Stimulated activated CD4-positive, alpha-beta T cell treated with anti-CD3 and anti-CD28 coated beads, Interleukin-15, amount 100 ng/mL, for 48 hours (primary cell): ENCODE results near the gene SFRP5.

Source experiments
- DNase-seq, 2 donors: peaks; one replicate each; pipeline ENCODE4 v3.0.0-alpha.2; 2020; ENCODE audit warnings: low read depth in 2 of 2

Gene SFRP5

DNA sequence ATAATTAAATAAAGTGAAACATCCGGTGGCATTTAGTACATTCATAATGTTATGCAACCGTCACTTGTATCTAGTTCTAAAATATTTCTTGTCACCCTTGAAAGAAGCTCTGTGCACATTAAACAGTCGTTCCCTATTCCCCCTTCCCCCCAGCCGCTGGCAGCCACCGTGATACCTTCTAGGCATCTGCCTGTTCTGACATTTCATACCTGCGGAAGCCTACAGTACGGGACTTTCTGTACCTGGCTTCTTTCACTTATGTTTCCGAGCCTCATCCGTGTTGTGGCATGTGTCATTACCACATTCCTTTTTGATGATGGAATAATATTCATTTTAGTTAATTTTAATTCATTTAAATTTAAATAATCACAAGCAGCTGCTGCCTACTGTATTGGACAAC lies 13.9 kb upstream of the SFRP5 start:
- DNase-seq: no peak

DNA sequence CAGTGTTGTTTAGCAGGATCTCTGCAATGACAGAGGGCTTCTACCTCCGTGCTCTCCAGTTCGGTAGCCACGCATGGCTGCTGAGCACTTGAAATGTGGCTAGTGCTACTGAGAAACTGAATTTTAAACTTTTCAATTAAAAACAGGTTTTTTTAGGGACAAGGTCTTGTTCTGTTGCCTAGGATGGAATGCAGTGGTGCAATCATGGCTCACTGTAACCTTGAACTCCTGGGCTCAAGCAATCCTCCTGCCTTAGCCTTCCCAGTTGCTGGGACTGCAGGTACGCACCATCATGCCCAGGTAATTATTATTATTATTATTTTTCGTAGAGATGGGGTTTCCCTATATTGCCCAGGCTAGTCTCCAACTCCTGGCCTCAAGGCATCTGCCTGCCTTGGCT lies 13.4 kb upstream of the SFRP5 start:
- DNase-seq: no peak

DNA sequence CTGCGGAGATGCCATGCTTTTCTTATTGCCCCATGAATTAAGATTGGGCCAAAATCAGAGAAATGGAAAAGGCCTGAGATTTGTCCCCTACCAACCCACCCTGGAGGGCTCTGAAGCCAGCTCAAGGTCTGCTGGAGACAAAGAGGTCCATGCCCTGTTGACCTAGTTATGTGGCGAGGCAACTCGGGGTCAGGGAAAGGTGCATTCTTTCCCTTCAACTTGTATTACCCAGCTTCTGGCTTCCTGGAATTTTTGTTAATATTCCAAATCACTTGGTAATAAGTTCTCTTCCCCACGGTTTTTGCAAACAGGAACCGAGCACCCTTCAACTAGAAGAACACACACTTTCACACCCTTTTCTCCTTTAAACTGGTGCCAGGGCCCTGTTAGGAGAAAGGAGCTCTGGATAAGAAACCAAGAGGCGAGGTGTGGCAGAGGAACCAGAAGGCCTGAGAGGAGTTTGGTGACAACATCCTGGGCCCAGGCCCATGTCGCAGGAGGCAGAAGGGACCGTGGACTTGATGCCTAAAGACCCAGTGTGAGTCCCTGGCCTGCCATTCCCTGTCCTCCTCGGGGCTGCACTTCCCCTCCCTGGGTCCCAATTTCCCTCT lies 12.5 kb upstream of the SFRP5 start:
- DNase-seq: no peak

DNA sequence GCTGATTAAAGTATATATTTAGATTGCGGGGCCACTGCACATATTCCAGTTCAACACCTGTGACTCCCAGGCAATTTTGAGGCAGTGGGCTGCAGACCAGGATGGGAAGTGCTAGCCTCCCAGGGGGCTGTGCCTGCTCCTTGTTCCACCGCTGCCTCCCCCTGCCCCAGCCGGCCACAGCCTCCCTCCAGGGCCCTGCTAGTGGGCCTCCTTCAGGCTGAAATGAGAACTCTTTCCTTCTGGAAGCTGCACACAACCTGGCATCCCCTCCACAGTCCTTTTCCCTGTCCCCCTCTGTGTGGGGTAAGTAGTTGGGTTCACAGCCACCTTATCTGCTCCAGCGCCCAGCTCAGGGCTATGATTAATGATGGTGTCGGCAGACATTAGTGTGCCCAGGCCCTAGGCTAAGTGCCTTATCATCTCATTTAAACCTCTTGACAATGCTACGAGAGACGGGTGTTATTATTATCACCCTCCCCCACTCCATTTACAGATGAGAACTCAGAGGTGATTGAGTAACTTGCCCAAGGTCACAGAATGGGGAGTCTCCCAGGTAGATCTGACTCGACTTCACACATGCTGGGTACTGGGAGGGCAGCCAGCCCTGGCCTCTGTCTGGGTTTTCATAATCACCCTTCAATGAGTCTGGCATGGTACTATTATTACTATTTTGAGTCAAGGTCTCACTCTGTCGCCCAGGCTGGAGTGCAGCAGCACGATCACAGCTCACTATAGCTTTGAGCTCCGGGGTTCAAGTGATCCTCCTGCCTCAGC lies 10.8 kb upstream of the SFRP5 start:
- DNase-seq: no peak

DNA sequence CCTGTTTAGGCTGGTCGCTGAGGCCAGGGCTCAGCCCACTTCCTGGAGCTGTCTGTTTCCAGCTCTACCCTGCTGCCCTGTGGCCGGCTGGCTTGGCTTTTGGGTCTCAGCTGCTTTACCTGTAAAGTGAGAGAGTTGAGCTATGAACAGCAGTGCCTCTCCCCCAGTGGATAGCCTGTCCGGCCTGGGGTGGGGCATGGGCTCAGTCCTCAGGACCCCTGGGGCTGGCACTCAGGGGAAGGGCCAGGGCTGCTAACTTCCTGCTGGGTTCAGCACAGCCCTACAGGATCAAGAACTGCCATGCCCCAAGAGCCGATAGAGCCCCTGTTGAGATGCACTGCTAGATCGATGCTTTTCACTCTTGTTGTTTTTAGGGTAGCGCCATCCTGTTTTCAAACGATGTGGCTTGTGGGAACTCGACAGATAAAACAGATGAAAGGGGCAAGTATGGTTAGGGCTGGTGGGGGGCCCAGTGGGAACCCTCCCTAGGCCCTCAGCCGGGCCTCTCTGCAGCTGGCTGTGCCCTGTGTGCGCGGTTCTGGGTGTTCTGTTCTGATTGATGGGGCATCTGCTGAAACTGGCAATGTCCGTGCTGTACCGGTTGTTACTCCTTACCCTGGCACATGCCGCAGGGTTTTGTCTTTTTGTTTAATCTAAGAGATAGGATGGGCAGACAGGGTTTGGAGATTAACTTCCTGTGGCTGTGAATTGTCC lies 10.0 kb upstream of the SFRP5 start:
- no peak for DNase-seq

DNA sequence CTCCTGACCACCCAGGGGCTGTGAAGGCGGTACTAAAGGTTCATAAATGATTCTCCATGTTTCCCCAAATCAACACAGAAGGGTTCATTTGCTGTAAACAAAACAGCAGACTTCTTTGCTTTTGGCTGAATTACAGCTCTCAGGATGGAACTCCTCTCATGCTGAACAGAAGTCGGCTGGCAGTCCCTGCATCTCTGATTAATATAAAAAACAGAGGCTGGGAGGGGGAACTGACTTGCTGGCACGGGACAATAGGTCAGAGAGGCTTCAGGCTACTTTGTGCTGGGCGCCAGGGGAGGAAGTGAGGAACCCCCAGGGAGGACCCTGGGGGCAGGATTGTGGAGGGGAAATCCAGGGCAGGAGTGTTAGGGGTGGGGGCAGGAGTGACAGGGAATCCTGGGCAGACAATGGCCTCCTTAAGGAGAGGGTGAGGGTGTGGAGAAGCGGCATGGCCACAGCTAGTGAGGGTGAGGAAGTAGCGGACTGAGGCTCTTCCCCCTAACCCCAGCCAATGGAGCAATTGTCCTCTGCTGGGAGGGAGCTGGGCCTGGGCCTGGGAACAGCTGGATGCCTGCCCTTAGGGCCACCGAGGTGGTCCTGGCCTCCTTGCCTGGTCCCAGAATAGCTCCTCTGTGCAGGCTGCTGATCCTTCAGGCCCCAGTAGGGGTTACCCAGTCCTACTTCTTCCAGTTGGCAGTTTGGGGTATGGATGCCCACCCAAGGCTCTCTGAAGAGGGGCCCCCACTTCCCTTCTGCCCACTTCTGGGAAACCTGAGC lies 9.2 kb upstream of the SFRP5 start:
- no peak for DNase-seq

DNA sequence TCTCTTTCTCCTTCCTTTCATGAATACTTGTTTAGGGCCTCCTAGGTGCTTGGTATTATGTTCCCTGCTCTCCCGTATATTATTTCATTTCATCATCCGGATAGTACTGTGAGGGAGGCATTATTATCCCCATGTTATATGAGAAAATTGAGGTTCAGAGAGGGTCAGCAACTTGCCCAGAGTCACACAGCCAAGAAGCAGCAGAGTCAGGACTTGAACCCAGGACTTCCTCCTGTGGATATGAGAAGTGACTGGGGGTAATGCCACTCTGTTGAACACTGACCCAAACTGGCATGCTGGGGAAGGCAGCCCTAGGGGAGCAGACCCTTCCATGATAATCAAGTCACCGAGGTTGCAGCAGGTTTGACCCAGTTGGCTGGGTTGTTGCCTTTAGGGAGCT lies 8.2 kb upstream of the SFRP5 start:
- DNase-seq: no peak

DNA sequence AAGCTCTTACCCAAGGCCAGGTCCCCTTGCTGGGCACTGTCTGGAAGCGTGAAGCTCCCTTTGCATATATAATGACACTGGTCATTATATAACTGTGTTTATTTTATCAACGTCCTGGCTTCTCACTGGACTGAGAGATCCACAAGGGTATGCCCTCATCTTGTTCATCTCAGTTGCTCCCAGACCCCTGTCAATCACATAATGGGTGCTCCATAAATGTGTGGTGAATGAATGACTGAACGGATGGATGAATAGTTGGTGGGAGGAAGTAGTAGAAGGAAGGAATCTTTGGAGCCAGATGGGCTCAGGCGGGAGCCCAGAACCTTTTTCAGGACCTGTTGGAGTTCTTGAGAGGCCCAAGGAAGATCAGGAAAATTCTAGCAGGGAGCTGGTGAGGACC lies 7.7 kb upstream of the SFRP5 start:
- no peak for DNase-seq

DNA sequence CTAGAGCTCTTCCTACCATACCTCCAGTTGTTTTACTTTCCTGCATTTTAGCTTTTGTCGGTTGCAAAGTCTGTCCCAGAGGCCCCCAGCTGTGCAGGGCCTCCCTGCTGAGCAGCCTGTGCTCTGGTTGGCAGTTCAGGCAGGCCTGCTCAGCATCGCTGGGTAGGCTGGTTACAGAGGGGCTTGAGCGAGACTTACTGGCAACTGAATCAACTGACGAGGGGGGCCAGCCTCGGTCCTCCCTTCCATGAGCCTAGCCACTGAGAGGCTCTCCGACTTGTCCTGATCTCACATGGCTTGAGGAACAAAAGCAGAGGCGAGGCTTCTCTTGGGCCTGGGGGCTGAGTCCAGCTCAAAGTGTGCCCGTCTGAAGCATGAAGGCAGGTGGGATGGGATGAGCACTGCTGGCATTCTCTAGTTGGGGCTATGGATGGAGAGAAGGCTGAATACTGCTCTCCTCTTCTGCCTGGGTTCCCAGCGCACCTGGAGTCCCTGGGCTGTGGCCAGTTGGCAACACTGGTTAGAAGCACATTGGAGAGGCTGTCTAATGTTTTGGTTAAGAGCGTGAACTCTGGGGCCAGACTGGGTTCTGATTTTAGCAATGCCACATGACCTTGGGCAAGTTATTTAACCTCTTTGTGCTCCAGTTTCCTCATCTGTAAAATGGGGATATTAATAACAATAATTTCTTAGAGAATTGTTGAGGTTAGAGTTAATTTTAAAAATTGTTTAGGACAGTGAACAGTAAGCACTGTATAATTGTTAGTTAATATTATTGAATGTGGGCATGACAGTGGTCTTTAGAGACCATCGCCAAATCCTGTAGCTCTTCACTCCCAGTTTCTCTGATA lies 6.9 kb upstream of the SFRP5 start:
- DNase-seq: no peak

DNA sequence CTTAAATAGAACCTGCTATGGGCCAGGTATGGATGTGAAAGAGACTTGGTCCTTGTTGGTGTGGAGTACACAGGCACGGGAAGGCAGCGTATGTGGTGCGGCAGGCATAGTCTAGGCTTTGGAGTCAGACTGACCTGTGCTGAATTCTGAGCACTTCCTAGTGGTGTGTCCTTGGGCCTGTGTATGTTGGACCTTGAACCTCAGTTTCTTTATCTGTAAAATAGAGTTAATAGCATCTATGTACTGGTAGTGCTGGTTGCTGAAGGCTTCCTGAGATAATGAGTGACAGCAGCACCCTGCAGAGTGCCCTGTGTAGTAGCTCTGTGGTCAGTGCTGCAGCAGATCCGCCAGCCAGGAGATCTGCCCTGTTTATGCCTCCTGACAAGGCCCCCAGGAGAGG lies 5.3 kb upstream of the SFRP5 start:
- DNase-seq: no peak

DNA sequence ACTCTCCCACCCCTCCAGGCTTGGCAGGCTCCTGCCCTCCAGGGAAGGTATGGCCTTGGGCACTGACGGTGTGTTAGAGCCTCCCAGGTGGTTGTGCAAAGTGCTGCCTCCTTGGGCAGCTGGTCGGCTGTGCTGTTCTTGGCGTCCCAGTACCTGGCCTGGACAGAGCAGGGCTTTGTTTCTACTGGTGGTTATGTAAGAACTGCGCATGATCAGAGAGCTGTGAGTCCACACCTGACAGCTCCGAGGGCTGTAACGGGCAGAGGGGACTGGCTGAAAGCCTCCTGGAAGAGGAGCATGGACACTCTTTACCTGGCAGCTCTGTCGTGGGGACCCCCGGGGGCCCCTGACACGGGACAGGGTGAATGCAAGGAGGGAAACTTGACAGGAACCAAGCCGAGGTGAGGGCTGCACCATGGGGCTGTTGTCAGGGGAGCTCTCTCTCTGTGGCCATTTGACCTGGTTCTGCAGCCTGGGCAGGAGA lies 3.1 kb upstream of the SFRP5 start:
- no peak for DNase-seq

DNA sequence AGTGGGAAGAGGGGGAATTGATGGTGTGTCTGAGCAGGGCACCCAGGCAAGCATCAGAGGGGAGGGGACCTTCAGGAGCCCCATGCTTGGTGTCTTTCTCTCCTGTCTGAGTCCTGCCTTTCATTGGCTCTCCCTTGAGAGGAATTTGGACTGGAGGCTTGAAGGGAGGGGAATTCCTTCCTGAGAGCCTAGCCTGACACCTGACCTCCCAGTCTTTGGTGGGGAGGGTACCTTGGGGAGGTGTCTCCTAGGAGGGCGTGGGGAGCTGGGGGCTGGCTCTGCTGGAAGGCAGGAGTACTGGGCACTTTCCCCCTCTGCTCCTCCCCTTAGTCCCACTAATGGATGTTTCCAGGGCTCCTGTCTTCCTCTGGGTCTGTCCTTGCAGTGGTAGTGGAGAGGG lies 1.3 kb upstream of the SFRP5 start:
- no peak for DNase-seq

DNA sequence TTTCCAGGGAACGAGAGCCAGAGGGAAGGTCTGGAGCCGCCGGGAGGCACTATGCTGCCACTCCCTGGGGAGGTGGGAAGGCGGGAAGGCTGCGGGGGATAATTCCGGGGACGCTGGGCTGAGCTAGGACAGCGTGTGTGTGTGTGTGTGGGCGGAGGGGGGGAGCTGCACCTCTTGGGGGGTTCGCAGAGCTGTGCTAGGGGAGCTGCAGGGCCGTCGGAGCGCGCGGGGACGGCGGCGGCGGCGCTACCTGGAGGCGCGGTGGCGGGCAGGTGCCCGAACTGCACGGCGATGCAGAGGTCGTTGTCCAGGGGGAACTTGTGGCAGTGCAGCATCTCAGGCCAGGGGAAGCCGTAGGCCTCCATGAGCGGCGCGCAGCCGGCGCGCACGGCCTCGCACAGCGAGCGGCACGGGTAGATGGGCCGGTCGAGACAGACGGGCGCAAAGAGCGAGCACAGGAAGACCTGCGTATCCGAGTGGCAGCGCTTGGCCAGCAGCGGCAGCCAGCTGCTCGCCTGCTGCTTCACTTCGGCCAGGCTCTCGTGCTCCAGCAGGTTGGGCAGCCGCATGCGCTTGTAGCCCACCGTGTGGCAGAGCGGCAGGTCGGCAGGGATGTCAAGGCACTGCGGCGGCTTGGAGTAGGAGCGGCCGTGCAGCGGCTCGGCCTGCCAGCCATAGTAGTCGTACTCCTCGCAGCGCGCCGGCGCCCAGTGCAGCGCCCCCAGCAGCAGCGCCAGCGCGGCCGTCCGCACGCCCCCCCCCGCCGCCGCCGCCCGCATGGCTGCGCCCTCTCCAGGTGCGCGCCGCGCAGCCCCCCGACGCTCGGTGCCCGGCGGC lies 526 bp downstream of the SFRP5 start:
- no peak for DNase-seq

DNA sequence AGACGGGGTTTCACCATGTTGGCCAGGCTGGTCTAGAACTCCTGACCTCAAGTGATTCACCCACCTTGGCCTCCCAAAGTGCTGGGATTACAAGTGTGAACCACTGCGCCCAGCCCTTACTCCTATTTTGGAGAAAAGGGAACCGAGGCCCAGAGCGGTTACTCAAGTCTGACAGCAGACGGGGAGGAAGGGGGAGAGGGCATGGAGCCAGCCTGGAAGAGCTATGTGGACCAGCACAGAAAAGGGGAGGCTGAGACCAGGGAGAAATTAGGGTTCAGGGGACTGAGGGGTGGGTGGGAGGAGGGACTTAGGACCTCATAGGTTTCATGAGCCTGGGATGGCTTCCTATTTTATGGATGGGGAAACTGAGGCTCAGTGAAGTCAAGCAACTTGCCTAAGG lies 1.5 kb downstream of the SFRP5 start:
- DNase-seq: no peak

DNA sequence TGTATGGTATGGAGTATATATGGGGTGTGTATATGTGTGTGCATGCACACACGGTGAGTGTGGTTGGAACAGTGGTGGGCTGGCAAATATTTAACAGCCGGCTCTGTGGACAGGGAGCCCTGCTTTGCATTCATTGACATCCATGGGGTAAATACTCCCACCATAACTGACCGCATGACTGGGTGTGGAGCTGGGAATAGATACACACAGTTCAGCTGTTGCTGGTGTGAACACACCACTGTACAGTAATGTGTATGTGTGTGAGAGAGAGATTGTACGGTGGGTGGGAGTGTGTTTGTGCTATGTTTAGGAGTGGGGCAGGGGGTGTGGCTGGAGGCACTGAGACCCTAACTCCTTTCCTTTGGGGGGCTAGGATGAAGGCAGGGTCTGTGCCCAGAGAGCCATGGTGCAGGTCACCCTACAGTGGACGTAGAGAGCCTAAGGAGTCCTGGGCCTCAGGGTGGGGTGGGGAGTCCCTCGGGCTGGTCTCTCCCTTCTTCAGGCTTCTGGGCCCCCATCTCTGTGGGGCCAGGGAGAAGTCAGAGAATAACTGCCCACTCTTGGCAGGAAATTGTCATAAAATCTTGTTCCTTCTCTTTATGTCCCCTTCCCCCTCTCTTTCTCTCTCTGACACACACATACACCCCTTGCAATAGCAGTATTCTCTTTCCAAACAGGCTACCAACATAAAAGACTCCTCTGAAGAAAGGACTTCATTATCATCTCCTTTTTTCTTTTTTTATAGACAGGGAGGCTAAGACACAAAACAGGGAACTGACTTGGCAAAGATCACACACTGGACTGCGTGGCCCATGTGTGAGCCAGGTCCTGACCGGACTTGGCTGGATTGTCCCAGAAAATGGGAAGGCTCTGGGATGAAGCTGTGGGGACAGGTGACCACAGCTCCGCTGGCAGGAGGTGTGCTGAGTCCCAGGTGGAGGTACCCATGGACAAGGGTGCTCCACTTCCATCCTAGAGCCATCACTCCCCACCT lies 3.2 kb downstream of the SFRP5 start:
- no peak for DNase-seq

DNA sequence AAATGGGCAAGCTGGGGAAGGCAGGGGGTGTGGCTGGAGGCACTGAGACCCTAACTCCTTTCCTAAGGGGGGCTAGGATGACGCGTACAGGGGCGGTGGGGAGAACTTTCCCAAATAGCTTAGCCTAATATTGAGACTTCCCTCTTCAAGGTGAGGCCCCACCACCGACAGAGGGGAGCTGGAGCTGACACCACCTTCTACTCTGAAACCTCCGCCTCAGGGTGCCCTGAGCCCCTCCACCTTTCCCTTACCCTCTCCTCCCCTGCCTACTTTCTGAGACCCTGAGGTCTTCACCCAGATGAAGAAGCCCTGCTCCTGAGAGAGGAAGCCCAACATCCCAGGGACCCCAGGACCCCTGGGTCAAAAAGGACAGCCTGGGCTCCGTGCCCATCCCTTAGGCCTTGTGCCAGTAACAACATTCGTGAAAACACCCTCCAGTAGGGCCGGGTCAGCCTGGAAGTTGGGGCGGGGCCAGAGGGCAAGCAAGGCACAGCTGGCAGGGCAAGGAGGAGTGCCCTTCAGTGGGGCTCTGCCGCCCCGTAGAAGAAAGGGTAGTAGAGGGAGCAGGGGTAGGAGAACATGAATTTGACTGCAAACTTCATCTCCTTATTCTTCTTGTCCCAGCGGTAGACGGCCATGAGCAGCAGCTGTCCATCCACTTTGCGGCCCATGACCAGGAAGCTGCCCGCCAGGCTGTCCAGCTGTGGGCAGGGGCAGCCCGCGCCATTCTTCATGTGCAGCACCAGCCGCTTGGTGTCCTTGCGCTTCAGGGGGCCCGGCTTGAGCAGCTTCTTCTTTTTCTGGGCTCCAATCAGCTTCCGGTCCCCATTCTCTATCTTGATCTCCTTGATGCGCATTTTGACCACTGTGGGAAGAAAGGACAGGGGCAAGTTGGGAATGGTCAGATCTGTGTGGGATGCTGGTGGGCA lies 4.5 kb downstream of the SFRP5 start:
- no peak for DNase-seq

DNA sequence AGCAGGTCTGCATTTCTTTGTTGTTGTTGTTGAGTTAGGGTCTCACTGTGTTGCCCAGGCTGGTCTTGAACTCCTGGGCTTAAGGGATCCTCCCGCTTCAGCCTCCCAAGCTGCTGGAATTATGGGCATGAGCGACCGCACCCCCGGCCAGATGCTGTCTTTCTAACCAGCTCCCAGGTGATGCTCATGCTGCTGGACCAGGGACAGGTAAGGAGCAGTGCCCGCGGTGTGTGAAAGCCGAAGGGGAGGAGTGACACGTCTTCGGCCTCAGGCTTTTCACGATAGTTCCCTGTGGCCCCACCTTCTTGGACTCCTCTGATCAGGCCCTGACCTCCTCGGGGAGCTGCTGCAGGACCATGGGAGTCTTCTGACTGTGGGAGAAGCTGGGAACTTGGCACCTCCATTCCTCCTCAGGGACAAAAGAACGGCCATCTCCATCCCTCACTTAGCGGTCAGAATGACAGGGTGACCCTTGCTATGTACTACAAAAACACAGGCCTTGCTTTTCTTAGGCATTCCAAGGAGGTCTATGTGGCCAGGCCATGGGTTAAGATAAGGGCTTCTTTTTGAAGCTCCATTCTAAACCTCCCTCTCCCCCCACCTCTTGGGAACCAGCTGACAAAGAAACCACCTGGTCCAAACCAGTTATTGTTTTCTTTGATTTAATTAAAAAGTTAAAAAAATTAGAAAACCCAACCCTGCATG lies 5.5 kb downstream of the SFRP5 start:
- DNase-seq: no peak
